ENCODE results near the gene CLCN6.

GRCh38 chr1:11778336-11778735 is 27.7 kb upstream of the CLCN6 start:
- TF ChIP-seq CTCF (conservative IDR thresholded peaks at IDR 0.05; ENCODE audit: low read depth, low read length) (no peak), EZH2 (IDR thresholded peaks at IDR 0.05; ENCODE audit: low read length, unreplicated experiment) (no peak), EZH2phosphoT487 (IDR thresholded peaks at IDR 0.05; ENCODE audit: borderline replicate concordance, low read length) (no peak)

All from PC-3 (cell line).